ENCODE data around the gene ZBTB21.

GRCh38 chr21:42032266-42032665, 22.1 kb upstream of the ZBTB21 start:
- TF ChIP-seq POLR2A (IDR thresholded peaks at IDR 0.05): no peak
- TF ChIP-seq CTCF (IDR thresholded peaks at IDR 0.05): no peak
